Stimulated activated CD4-positive, alpha-beta T cell treated with anti-CD3 and anti-CD28 coated beads, Interleukin-4, amount 100 ng/mL, for 48 hours (primary cell): Measurements from ENCODE around the gene SPEN.
"Not testable (repeated sequence)": the region's sequence is repeated elsewhere in the genome, so short reads cannot be mapped to it uniquely, and the experiment has no call there.

Experiments used
- DNase-seq, 2 donors: peaks; one replicate each; pipeline ENCODE4 v3.0.0-alpha.2; 2020; ENCODE audit warnings: low read depth in 2 of 2

SPEN gene

GRCh38 chr1:15858069-15858670 lies 10.7 kb downstream of the SPEN start:
- no peak for DNase-seq

- no peak for DNase-seq
These were observed 11.3 kb downstream of the SPEN start for GRCh38 chr1:15858672-15859372.

- DNase-seq = no peak
These were observed 15.8 kb downstream of the SPEN start for GRCh38 chr1:15863156-15863901.

- no peak for DNase-seq
These were observed 19.3 kb downstream of the SPEN start for GRCh38 chr1:15866721-15867201.

- DNase-seq = no peak
These were observed 19.8 kb downstream of the SPEN start for GRCh38 chr1:15867288-15867687.

- no peak for DNase-seq
These were observed 21.9 kb downstream of the SPEN start for GRCh38 chr1:15869413-15869812.

GRCh38 chr1:15870421-15870820 lies 22.9 kb downstream of the SPEN start:
- no peak for DNase-seq

GRCh38 chr1:15874471-15874870 lies 27.0 kb downstream of the SPEN start:
- no peak for DNase-seq

- no peak for DNase-seq
These were observed 29.0 kb downstream of the SPEN start for GRCh38 chr1:15876357-15877055.

GRCh38 chr1:15881961-15882360 lies 34.5 kb downstream of the SPEN start:
- DNase-seq = no peak

GRCh38 chr1:15882665-15883064 lies 35.2 kb downstream of the SPEN start:
- no peak for DNase-seq

GRCh38 chr1:15883326-15883725 lies 35.8 kb downstream of the SPEN start:
- no peak for DNase-seq

GRCh38 chr1:15884477-15884876 lies 37.0 kb downstream of the SPEN start:
- DNase-seq = no peak

GRCh38 chr1:15885269-15885668 lies 37.8 kb downstream of the SPEN start:
- DNase-seq = no peak

- DNase-seq = peak in 1 of 2 donors; percentile 10
These were observed 38.4 kb downstream of the SPEN start for GRCh38 chr1:15885701-15886610.

GRCh38 chr1:15886611-15887167 lies 39.2 kb downstream of the SPEN start:
- no peak for DNase-seq

GRCh38 chr1:15892857-15893599 lies 45.5 kb downstream of the SPEN start:
- not testable (repeated sequence) for DNase-seq

GRCh38 chr1:15895233-15895632 lies 47.7 kb downstream of the SPEN start:
- DNase-seq = no peak

GRCh38 chr1:15896841-15897610 lies 49.5 kb downstream of the SPEN start:
- DNase-seq = not testable (repeated sequence)
